ENCODE results near the gene ALDH1L2.
"Not testable (repeated sequence)": the region's sequence is repeated elsewhere in the genome, so short reads cannot be mapped to it uniquely, and the experiment has no call there.

The ALDH1L2 gene

GRCh38 chr12:104977688-104978087, 106.6 kb downstream of the ALDH1L2 start:
- not testable (repeated sequence) for DNase-seq (ENCODE audit: low read depth)

- DNase-seq (ENCODE audit: low read depth), result no peak
Measured at GRCh38 chr12:104976703-104977102, 107.6 kb downstream of the ALDH1L2 start.

- no peak for DNase-seq (ENCODE audit: low read depth)
Measured at GRCh38 chr12:104975587-104976343, 108.5 kb downstream of the ALDH1L2 start.

GRCh38 chr12:104974626-104975290, 109.5 kb downstream of the ALDH1L2 start:
- no peak for DNase-seq (ENCODE audit: low read depth)

GRCh38 chr12:104973250-104973649, 111.0 kb downstream of the ALDH1L2 start:
- DNase-seq (ENCODE audit: low read depth), result no peak

- DNase-seq (ENCODE audit: low read depth), result no peak
Measured at GRCh38 chr12:104971306-104971705, 113.0 kb downstream of the ALDH1L2 start.
